ENCODE measurements around the gene CYP24A1.

Gene CYP24A1

DNA sequence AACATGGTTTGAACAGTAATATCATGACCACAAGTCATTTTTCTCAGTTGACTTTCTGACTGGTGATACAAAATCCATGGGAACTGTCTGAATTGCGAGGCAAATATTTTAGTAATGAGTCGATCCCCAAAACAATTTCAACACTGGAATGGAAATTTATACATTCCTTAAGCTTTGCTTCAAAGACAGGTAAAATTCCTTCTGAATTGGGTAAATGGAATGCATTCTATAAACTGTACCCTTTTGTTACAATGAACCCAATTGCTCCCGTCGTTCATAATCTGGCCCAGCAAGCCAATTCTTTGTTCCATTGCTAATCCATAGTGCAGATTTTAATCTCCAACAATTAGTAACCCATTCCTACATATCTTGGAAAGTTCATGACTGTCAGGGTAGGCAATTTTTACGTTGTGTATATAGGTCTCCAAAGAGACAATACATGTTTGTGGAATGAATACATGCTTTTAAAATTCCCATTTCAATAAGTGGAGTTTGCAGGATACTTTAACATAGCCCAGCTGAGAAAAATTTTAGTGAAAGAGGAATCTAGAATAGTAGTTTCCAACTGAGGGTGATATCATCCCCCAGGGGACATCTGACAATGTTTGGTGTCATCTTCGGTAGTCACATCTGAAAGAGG lies 32.7 kb downstream of the CYP24A1 start:
- H3K4me3 ChIP-seq (ENCODE audit: low read depth, low read length) = no peak overlapping the region
- TF ChIP-seq, protein P1, sequence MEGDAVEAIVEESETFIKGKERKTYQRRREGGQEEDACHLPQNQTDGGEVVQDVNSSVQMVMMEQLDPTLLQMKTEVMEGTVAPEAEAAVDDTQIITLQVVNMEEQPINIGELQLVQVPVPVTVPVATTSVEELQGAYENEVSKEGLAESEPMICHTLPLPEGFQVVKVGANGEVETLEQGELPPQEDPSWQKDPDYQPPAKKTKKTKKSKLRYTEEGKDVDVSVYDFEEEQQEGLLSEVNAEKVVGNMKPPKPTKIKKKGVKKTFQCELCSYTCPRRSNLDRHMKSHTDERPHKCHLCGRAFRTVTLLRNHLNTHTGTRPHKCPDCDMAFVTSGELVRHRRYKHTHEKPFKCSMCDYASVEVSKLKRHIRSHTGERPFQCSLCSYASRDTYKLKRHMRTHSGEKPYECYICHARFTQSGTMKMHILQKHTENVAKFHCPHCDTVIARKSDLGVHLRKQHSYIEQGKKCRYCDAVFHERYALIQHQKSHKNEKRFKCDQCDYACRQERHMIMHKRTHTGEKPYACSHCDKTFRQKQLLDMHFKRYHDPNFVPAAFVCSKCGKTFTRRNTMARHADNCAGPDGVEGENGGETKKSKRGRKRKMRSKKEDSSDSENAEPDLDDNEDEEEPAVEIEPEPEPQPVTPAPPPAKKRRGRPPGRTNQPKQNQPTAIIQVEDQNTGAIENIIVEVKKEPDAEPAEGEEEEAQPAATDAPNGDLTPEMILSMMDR (IDR thresholded peaks at IDR 0.05; ENCODE audit: borderline replicate concordance, insufficient read depth, low read depth, low read length) = no peak

DNA sequence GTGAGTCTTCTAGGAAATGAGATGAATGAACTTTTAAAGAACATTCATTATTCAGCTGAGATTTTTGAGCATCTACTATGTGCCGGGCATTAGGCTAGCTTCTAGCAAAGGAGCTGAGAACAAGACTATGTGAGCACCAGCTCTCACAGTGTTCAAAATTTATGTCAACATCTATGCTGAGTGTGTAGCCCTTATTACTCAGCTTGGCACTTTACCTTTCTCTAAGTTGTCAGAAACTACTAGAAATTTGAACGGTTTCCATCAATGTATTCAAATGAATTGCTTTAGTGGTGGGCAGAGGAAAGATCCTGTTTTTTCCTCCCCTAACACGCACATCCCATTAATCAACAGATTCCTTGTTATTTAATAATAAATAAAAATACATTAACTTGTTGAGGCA lies 33.3 kb downstream of the CYP24A1 start:
- H3K4me3 ChIP-seq (ENCODE audit: low read depth, low read length) = no peak overlapping the region

DNA sequence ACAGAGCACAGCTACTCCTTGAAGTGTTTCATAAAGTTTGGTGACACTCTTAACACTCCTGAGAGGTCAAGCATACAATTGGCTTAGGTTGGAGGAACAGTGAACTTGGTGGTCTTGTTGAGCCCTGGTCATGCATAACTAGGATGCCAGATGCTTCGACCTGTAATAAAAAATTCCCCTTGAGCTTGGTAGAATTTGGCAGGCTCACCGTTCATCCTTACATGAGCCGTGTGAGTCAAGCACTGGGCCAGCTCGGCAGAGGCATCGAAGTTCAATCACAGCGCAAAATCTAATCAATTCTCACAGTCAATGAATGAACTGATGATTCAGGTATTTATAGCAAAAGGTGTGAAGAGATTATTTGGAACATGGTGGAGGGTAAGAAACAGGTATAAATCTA lies 33.7 kb downstream of the CYP24A1 start:
- TF ChIP-seq, protein P1 (IDR thresholded peaks at IDR 0.05; ENCODE audit: borderline replicate concordance, insufficient read depth, low read depth, low read length) = no peak

More for the DNA sequence above, 33.3 kb downstream of the CYP24A1 start:
- TF ChIP-seq, protein P1 (IDR thresholded peaks at IDR 0.05; ENCODE audit: borderline replicate concordance, insufficient read depth, low read depth, low read length) = no peak

DNA sequence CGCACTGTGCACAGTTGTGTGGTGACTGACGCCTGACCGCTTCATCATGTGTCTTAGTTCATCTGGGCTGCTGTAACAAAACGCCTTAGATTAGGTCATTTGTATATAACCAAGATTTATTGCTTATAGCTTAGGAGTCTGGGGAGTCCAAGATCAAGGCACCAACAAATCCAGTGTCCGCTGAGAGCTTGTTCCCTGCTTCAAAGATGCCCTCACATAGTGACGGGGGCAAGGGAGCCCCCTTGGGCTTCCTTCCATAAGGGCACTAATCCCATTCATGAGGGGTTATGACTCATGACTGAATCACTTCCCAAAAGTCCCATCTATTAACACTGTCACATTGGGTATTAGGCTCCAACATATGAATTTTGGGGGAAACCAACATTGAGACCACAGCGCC lies 34.6 kb downstream of the CYP24A1 start:
- no peak overlapping the region for H3K4me3 ChIP-seq (ENCODE audit: low read depth, low read length)
- TF ChIP-seq, protein P1 (IDR thresholded peaks at IDR 0.05; ENCODE audit: borderline replicate concordance, insufficient read depth, low read depth, low read length) = no peak

More for the DNA sequence above, 33.7 kb downstream of the CYP24A1 start:
- H3K4me3 ChIP-seq (ENCODE audit: low read depth, low read length) = no peak overlapping the region

DNA sequence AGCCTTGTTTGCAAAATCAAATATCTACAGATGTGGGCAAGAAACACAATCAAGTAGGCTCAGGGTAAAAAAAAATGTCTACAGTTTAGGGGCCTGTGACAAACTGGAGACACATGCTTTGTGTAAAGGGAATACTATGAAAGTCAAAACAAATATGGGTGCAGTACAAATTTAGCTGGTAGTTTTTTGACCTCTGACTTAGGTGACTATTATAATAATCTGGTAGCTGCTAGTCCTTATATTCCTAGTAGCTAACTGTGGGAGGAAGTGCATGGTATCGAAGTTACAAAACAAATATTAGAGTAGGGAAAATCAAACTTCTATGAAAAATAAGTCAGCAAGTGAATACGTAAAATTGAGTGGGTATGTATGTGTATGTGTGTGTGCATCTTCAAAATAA lies 35.4 kb downstream of the CYP24A1 start:
- TF ChIP-seq, protein P1 (IDR thresholded peaks at IDR 0.05; ENCODE audit: borderline replicate concordance, insufficient read depth, low read depth, low read length) = no peak
- H3K4me3 ChIP-seq (ENCODE audit: low read depth, low read length) = no peak overlapping the region

DNA sequence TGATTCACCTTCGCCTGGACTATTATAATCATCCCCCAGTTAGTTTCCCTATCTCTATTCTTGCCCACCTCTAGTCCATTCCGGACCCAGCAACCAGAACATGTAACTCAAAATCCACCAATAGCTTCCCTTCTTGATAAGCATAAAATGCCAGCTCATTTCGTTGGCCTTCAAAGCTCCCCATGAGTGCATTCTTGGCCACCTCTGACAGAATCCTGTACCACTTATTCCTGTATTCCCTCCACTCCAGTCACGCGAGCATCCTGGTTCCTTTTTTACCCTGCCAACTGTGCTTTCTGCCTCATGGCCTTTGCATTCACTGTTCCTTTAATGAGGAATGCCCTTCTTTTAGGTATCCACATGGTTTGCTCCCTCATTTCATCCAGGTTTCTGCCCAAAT lies 36.7 kb downstream of the CYP24A1 start:
- TF ChIP-seq, protein P1 (IDR thresholded peaks at IDR 0.05; ENCODE audit: borderline replicate concordance, insufficient read depth, low read depth, low read length) = no peak
- H3K4me3 ChIP-seq (ENCODE audit: low read depth, low read length) = no peak overlapping the region

DNA sequence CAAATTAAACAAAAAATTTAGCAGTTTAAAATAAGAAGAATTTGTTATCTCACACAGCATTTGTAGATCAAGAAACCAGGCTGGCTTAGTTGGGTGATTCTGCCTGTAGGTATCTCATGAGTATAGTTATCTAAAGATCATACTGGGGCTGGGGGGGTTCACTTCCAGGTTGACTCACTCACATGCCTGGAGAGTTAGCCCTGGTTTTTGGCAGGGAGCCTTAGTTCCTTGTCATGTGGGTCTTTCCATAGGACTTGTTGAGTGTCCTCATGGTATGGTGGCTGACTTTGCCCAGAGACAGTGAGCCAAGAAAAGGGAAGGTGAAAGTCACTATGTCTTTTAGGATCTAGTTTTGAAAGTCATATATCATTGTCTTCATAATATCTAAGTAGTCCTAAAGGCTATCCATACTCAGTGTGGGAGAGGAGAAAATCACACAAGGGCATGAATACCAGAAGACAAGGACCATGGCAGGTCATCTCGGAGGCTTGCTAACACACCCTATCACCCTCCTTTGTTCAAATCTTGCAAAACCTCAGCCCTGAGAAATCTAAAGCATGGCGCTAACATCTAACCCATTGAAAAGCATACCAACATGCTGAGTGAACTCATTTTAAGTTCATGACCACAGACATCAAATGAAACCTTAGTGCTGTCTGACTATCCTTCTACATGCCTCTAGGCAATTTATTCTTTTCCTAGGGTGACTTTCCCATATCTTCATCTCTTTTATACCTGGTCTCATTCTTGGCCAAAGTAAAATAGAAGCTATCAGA lies 39.2 kb downstream of the CYP24A1 start:
- no peak overlapping the region for H3K4me3 ChIP-seq (ENCODE audit: low read depth, low read length)
- TF ChIP-seq, protein P1 (IDR thresholded peaks at IDR 0.05; ENCODE audit: borderline replicate concordance, insufficient read depth, low read depth, low read length) = no peak
